GM12892 (cell line): ENCODE measurements around the gene LCK.

Experiments
- DNase-seq: peaks from one replicate; pipeline ENCODE4 v3.0.0; 2011; ENCODE audit not compliant: insufficient read length
- FAIRE-seq: peaks from 2 replicates; lab custom pipeline; 2011; peaks lifted over from hg19 to GRCh38; lab: Jason Lieb, UNC
- POLR2A ChIP-seq: IDR thresholded peaks from 2 replicates; pipeline ENCODE4 v1.6.1; 2011; ENCODE audit warnings: low read depth, low read length, control low read depth
- POLR2AphosphoS5 ChIP-seq: IDR thresholded peaks from 2 replicates; pipeline ENCODE4 v1.6.1; 2011; ENCODE audit warnings: low read depth, low read length, control low read depth
- TAF1 ChIP-seq: IDR thresholded peaks from 2 replicates; pipeline ENCODE4 v1.6.1; 2011; ENCODE audit warnings: low read depth, mild to moderate bottlenecking, control low read depth, low read length, borderline replicate concordance

The LCK gene

DNA sequence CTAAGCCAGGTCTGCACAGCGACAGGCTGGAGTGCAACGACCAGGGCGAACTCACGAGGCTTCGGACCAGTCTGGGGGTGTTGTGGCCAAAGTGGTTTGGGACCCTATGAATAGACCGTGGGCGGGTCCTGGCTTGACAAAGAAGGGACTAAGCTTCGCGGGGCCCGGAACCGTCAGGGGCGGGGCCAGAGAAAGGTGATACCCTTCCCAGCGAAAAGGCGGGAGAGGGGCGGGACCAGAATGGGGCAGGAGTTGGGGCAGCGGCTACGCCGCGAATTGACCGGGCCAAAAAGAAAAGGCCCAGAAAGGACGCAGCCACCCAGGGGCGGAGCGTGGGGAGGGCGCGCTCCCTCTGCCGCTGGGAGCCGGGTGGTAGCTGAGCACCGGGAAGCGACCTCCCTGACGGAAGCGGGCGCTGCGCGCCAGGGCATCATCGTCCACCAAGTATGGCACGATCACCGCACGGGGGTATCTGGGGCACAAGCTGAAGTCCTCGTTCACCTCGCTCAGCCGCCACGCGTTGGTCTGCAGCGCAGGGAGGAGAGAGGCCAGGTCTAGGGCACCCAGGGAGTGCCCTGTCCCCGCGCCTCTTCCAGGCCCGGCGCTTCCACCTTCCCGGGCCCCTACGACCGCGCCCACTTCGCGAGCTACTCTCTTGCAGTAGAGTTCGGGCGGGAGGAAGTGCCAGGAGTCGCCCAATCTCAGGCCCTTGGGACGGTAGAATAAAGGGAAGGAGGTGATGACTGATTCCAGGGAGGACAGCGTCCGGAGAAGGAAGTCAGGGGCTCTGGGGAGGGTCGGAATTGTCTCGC is 10.7 kb upstream of the LCK start:
- FAIRE-seq (peak; percentile 48), DNase-seq (no peak)
- TF ChIP-seq POLR2A, result no peak
- no peak for TF ChIP-seq TAF1
- TF ChIP-seq POLR2AphosphoS5, result no peak

DNA sequence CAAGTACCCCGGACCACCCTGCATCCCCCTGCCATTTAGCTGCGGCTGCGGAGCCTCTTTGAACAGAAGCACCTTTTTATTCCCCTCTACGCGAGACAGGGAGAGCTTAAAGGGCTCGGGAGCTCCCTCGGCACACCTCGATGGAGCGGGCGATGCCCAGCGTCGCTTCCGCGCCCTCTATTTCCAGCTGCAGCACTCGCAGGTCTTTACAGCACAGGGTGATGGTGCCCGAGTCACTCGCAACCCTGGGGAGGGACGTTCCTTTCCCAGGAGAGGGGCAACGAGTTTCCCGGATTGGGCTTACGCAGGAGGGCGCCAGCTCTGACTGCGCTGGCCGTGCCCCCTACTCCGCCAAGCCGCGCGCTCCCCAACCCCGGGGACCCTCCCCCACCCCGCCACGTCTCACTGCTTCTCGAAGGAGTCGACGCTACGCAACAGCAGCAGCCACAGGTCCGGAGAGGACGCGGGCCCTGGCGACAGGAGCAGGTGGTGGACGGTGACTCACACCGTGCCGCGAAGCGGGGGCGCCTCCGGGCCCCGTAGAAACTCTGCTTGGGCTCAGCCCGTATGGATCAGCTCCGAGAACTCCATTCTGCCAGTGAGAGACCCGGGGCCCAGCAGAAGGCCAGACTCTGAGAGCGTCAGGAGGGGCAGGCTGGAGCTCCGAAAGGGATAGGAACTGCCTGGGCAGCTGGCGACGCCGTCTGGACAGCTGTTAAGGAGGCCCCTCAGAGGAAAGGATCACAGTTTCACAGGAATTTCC is 9.9 kb upstream of the LCK start:
- peak; percentile 62 for FAIRE-seq

DNA sequence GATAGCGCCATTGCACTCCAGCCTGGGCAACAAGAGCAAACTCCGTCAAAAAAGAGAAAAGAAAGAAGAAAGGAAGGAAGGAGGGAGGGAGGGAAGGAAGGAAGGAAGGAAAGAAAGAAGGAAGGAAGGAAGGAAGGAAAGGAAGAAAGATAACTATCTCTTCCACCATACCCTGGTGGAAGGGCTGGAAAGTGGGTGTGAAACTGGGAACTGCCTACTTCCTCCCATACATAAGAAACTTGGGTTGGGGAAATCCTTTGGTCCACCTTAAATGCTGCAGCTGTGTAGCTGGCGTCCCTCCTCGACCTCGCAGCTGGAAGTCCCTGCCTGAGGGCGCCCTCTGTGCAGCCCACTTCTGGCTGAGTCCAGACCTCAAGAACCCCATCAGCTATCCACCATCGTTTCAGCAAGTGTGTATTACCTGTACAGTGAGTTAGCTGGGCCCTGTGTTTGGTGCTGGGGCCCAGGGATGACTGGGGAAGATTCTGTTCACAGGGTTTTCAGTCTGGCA is 8.7 kb upstream of the LCK start:
- DNase-seq (no peak), FAIRE-seq (peak; percentile 53)
- TF ChIP-seq POLR2A, result no peak
- no peak for TF ChIP-seq POLR2AphosphoS5
- TF ChIP-seq TAF1, result no peak

More for the DNA sequence above, 9.9 kb upstream of the LCK start:
- TF ChIP-seq TAF1, result no peak
- no peak for TF ChIP-seq POLR2A
- TF ChIP-seq POLR2AphosphoS5, result no peak
- peak; percentile 60 for DNase-seq

DNA sequence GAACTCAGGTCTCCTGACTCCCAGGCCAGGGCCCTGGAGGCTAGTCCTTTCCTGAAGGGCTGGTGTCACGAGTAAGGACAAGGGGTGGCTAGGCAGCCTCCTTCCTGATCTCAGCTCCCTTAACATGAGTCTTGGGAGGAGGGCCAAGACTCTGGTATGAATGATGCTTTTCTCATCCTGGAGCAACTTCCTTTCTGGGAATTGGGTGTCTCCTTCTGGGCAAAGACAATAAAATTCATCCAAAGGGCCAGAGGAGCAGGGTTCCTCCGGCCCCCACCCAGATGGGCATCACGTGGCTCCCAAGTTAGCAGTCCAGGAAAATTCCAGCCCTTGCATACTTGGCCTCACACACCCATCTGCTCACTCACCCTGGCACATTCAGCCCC is 4.2 kb upstream of the LCK start, which contains the start of gene FAM167B:
TSS of gene FAM167B (plus strand) at position 335 of the 386 bp plus-strand sequence. CDS start 200 bp downstream, outside the sequence.
- DNase-seq, result no peak
- no peak for TF ChIP-seq TAF1
- TF ChIP-seq POLR2A, result no peak
- no peak for TF ChIP-seq POLR2AphosphoS5
- FAIRE-seq, result no peak

DNA sequence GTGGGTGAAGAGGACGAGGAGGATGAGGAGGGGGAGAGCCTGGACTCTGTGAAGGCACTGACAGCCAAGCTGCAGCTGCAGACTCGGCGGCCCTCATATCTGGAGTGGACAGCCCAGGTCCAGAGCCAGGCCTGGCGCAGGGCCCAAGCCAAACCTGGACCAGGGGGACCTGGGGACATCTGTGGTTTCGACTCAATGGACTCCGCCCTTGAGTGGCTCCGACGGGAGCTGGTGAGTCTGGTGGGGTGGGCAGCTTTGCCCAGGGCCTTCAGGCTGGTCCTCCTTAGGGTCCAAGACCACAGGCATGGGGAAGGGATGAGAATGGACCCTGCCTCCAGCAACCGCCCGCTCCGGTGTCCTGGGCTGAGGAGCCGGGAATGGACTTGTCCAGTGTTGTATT is 3.6 kb upstream of the LCK start:
- DNase-seq, result no peak
- no peak for FAIRE-seq
- TF ChIP-seq POLR2AphosphoS5 (no peak), TAF1 (no peak), POLR2A (no peak)

DNA sequence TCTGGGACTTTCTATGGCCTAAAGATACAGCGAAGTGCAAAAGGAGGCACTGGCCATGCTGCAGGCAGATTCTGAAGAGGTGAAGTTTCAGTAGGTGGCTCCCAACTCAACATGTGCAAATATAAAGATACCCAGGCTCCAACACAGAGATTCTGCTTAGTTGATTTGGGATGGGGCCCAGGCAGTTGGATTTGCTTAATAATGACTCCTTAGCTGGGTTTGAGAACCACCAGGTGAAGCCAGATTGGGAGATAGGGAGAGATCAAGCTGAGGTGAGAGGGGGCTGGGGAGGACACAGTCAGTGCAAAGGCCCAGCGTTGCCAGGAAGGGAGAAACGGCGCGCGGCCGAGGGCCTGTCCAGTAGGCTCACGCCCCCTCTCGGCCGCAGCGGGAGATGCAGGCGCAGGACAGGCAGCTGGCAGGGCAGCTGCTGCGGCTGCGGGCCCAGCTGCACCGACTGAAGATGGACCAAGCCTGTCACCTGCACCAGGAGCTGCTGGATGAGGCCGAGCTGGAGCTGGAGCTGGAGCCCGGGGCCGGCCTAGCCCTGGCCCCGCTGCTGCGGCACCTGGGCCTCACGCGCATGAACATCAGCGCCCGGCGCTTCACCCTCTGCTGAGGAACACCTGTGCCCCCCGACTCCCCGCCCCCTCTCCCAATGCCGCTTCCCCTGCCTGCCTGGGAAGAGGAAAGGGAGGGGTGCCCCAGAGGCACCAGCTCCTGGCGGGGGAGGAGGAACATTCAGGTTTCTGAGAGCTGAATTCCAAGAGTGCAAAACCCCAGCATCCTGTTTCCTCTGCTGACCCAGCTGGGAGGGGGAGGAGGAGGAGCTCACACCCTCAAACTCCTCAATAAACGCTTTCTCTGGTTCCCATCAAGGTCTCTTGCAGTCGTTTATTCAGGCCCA is 2.8 kb upstream of the LCK start:
- no peak for TF ChIP-seq POLR2A
- no peak for TF ChIP-seq POLR2AphosphoS5
- no peak for TF ChIP-seq TAF1
- DNase-seq, result peak; percentile 80
- peak; percentile 89 for FAIRE-seq

DNA sequence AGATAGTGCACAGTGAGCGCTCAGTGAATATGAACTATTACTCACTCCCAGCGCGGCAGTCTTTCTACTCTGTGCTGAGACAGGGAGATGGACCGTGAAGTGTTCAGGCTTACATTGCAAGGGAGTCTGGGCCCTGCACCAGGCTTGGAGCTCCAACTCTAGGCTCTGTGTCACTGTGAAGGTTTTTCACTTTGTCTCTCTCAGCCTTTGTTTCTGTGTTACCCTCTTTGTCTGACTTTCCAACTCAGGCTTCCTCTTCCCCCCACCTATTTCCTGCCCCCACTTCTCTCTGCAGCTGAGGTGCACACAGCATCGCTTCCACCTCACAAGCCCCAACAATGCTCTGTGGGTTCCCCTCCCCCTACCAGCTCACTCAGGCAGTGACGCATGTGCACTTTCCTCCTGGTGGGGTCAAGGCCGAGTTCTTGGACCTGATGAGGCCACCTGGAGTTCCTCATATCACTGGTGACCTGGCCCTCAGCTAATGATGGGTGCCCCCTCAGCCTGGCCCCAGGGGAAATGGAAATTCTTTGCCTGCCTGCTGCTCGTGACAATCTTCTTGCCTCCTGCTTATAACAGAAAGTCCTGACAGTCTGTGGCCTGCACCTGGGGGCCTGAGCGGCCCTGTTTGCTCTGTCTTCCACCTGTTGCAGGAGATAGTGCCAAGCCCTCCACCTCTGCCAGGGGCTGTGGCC is 1.1 kb upstream of the LCK start:
- DNase-seq (peak; percentile 78), FAIRE-seq (peak; percentile 97)
- TF ChIP-seq POLR2A (peak; percentile 83), TAF1 (no peak), POLR2AphosphoS5 (peak; percentile 88)

DNA sequence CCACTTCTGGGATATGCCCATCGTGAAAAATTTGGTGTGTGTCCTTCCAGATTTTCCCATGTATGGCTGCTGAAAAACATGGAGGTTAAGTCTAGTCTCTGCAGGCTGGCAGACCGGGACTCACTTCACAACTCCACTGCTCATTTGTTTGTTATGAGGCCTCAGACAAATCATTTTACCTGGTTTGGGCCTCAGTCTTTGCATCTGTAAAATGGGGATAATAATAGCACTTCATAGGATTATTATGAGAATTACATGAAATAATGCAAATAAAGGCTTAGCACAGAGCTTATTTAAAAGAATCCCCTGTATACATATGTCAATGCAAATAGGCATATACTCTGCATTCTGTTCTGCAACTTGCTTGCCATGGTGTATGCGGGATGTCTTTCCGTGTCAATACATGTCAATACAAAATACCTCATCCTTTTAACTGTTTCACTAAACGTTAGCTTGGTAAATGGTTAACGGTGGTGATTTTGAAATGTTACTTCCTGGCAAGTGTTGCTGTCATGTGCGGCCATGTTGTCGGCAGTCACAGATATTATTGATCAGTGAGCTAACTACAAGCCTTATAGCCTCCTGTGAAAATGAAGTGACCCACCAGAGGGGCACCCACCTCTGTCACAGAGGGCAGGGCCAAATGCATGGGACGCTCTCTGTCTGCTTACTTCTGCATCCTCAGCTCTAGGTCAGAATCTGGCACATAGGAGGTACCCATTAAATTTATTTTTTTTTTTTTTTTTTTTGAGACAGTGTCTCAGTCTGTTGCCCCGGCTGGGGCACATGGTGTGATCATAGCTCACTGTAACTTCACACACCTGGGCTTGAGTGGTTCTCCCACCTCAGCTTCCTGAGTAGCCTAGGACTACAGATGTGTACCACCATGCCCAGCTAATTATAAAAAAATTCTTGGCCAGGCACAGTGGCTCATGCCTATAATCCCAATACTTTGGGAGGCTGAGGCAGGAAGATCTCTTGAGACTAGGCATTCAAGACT is 4.3 kb downstream of the LCK start:
- FAIRE-seq (peak; percentile 79), DNase-seq (no peak)

DNA sequence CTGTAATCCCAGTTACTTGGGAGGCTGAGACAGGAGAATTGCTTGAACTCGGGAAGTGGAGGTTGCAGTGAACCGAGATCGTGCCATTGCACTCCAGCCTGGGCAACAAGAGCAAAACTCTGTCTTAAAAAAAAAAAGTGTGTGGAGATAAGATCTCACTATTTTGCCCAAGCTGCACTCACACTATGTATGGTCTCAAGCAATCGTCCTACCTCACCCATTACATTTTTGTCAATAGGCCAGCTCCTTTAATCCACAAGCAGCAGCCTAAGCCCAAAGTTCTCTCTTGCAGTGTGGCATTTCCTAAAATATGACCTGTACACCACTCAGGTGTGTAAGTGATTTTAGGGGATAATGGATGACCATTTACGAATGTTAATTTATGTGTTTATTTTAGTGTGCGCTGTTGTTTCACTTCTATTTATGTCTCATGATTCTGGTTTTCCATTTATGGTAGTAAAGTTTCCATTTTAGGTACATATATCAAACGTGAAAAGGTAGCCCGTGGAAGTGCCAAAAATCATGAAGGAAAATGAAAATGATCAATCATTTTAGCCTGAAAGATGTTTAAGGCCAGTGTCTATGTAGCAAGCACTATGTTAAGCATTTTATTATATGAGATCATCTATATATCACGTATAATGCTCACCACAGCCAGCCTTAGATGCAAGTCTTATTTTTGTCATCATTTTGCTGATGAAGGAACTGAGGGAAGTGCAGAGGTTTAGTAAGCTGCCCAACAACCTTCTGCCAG is 5.6 kb downstream of the LCK start:
- no peak for DNase-seq
- peak; percentile 70 for FAIRE-seq
- TF ChIP-seq POLR2AphosphoS5 (no peak), TAF1 (no peak), POLR2A (no peak)

More for the DNA sequence above, 4.3 kb downstream of the LCK start:
- TF ChIP-seq POLR2A (no peak), TAF1 (no peak), POLR2AphosphoS5 (no peak)
